ENCODE measurements around the gene SNX7.

- TF ChIP-seq, protein P1, sequence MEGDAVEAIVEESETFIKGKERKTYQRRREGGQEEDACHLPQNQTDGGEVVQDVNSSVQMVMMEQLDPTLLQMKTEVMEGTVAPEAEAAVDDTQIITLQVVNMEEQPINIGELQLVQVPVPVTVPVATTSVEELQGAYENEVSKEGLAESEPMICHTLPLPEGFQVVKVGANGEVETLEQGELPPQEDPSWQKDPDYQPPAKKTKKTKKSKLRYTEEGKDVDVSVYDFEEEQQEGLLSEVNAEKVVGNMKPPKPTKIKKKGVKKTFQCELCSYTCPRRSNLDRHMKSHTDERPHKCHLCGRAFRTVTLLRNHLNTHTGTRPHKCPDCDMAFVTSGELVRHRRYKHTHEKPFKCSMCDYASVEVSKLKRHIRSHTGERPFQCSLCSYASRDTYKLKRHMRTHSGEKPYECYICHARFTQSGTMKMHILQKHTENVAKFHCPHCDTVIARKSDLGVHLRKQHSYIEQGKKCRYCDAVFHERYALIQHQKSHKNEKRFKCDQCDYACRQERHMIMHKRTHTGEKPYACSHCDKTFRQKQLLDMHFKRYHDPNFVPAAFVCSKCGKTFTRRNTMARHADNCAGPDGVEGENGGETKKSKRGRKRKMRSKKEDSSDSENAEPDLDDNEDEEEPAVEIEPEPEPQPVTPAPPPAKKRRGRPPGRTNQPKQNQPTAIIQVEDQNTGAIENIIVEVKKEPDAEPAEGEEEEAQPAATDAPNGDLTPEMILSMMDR (IDR thresholded peaks at IDR 0.05; ENCODE audit: low read depth, low read length): no peak
- TF ChIP-seq EZH2phosphoT487 (IDR thresholded peaks at IDR 0.05; ENCODE audit: low read depth): no peak
Observed at GRCh38 chr1:98704474-98704873, 43.0 kb downstream of the SNX7 start.

All from OCI-LY3 (cell line).